ENCODE results near the gene ANKRD63.
A peak's percentile ranks its signal among the peaks of the same experiment; 100 is the strongest.

ANKRD63 gene

DNA sequence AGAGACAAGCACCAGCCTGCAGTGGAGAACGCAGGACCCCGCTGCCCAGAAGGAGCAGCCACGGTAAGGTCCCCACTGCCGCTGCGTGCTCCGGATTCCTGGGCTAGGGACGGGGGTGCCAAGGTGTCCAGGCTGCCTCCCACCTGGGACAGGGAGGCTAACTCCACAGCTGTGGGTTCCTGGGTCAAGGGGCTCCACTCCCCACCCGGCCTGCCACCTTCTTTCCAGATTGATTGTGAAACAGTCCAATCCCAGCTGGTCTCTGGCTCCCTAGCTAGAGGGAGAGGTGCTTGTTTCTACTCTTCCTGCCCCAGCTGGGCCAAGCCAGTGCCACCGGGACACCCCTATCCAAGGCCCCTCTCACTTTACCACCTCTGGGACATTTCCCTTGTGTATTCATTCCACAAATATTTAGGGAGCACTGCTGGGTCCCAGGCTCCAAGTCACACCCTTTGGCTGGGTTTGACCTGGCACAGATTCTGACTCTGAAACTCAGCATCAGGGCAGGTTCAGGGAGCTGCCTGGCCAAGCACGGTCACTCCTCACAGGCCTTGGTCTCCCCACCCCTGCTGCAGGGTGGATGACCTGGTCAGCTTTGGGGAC, 42.1 kb downstream of the ANKRD63 start:
- Histone ChIP-seq H3K36me3 (ENCODE audit: control insufficient read depth in 5 of 5, insufficient read depth in 5 of 5, low read length in 5 of 5) (no peaks in the 10 kb centered on the region), H3K4me1 (ENCODE audit: control insufficient read depth in 5 of 5, insufficient read depth in 5 of 5, low read length in 5 of 5) (peaks cover 0 to 12% (median 9%) of the 10 kb centered on the region in 5 donors)

DNA sequence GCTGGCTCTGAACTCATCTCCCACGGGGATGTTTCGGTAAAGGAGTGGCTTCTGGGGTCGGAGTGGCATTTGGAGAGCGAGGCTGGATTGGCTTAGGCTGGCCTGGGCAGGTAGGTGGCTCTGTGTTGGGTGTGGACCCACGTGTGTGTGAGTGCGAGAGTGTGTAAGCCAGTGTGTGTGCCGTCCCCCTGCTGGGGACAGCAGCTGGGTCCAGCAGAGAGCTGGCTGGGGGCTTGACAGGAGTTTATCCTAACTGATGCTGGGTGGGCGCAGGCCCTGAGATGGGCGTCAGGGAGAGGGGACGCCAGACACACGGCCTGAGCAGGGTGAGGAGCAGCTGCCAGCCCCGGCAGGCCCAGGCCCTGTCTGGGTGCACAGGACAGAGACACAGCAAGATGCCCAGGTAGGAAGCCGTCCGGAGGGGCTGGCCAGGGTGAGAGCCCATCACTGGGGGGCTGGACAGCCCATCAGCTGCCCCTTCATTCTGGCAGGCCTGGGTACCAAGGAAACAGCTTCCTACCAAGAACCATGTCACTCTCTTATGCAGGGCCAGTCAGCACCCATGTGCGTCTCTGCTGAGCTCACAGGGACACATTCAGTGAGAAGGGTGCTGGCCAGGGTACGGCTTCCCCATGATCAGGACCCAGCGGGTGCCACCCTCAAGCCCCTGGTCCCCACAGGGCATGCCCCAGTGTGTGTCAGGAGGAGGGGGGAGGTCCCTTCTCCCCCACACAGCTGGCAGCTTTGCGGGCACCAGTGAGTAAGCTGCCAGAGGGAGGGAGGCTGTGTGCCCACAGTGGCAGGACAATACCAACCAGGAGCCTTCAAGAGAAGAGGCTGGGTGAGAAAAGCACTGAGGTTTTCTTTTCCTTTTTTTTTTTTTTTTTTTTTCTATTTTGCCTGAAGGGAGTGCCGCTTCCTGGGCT, 42.9 kb downstream of the ANKRD63 start:
- no peak overlapping the region for H3K9ac ChIP-seq (ENCODE audit: low read length in 5 of 5)
- peaks cover 8 to 32% (median 23%) of the 10 kb centered on the region in 5 donors for H3K27me3 ChIP-seq (ENCODE audit: control insufficient read depth in 5 of 5, insufficient read depth in 4 of 5, low read length in 5 of 5)
- peaks cover 0 to 19% (median 9%) of the 10 kb centered on the region in 5 donors for H3K4me1 ChIP-seq (ENCODE audit: control insufficient read depth in 5 of 5, insufficient read depth in 5 of 5, low read length in 5 of 5)
- H3K4me3 ChIP-seq (ENCODE audit: low read depth in 1 of 5, low read length in 5 of 5) = no peak overlapping the region
- no peaks in the 10 kb centered on the region for H3K36me3 ChIP-seq (ENCODE audit: control insufficient read depth in 5 of 5, insufficient read depth in 5 of 5, low read length in 5 of 5)
- no peak overlapping the region for H3K27ac ChIP-seq (ENCODE audit: low read depth, low read length)
- H3K9me3 ChIP-seq (ENCODE audit: control insufficient read depth in 5 of 5, low read length in 5 of 5) = no peaks in the 10 kb centered on the region

More for the DNA sequence above, 42.1 kb downstream of the ANKRD63 start:
- H3K27me3 ChIP-seq (ENCODE audit: control insufficient read depth in 5 of 5, insufficient read depth in 4 of 5, low read length in 5 of 5) = peaks cover 8 to 32% (median 23%) of the 10 kb centered on the region in 5 donors
- H3K27ac ChIP-seq (ENCODE audit: low read depth, low read length) = no peak overlapping the region
- H3K9ac ChIP-seq (ENCODE audit: low read length in 5 of 5) = no peak overlapping the region
- H3K4me3 ChIP-seq (ENCODE audit: low read depth in 1 of 5, low read length in 5 of 5) = no peak overlapping the region
- no peaks in the 10 kb centered on the region for H3K9me3 ChIP-seq (ENCODE audit: control insufficient read depth in 5 of 5, low read length in 5 of 5)

DNA sequence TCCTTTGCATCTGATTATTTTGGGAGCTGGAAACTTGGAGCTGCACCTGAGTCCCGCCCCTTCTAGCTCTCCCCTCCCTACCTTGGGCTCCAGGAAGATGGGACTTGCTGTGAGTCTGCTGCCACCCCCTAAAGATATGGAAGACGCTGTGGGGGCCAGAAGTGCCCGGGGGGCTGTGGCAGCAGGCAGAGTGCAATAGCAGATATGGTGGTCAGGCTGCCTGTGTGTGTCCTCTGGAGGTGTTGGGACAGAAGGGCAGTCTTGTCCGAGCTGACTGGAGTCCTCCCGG, 43.5 kb downstream of the ANKRD63 start:
- H3K27ac ChIP-seq (ENCODE audit: low read depth, low read length) = no peak overlapping the region
- H3K4me3 ChIP-seq (ENCODE audit: low read depth in 1 of 5, low read length in 5 of 5) = peak overlapping the region in 3 of 5 donors; percentile 26 to 54 (median 31)
- H3K36me3 ChIP-seq (ENCODE audit: control insufficient read depth in 5 of 5, insufficient read depth in 5 of 5, low read length in 5 of 5) = no peaks in the 10 kb centered on the region
- no peaks in the 10 kb centered on the region for H3K9me3 ChIP-seq (ENCODE audit: control insufficient read depth in 5 of 5, low read length in 5 of 5)
- H3K27me3 ChIP-seq (ENCODE audit: control insufficient read depth in 5 of 5, insufficient read depth in 4 of 5, low read length in 5 of 5) = peaks cover 8 to 32% (median 23%) of the 10 kb centered on the region in 5 donors
- no peak overlapping the region for H3K9ac ChIP-seq (ENCODE audit: low read length in 5 of 5)
- peaks cover 0 to 24% (median 9%) of the 10 kb centered on the region in 5 donors for H3K4me1 ChIP-seq (ENCODE audit: control insufficient read depth in 5 of 5, insufficient read depth in 5 of 5, low read length in 5 of 5)

DNA sequence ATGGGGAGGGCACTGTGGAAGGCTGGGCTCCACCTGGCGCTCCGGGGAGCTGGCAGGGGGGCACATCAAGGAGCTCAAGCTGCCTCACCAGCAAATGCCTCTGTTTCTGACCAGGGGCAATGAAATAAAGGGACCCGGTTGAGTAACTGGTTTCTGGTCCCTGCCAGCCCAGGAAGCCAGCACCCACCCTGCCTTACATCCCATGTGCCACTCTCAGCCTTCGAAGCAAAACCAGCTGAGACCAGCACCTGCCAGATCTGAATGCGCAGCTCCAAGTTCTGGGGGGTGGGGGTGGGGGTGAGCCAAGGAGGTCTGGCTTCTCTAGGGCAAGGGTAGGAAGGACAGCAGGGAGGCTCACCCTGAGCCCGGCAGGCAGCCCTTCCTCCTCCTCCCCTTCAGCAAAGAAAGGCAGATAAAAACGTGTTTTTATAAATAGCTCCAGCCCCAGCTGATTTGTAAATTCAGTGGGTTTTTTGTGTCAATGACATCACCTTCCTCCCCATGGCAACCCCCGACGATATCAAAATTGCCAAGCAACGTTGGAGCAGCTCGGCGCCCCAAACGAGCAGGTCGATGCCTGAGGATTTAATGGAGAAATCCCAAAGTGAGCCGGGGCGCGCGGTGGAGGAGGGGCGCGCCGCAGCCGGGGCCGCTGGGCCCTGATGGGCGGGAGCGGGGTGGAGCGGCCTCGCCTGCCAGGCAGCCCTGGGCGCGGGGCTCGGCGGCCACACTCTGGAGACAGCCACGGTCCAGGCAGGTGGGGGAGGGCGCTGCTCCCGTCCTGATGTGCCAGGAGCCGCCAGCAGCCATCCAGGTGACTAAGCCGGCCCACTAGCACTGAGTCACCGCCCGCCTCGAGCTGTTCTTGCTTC, 44.1 kb downstream of the ANKRD63 start, which contains the start of gene PAK6:
TSS of gene PAK6 (plus strand) at position 532 of the 872 bp plus-strand sequence. CDS start 25,723 bp downstream, outside the sequence.
- Histone ChIP-seq H3K4me3 (ENCODE audit: low read depth in 1 of 5, low read length in 5 of 5) (peak within 1 kb of the TSS in 3 of 5 donors; percentile 26 to 54 (median 31)), H3K36me3 (ENCODE audit: control insufficient read depth in 5 of 5, insufficient read depth in 5 of 5, low read length in 5 of 5) (no peaks in the 10 kb centered on the region), H3K9ac (ENCODE audit: low read length in 5 of 5) (no peak within 1 kb of the TSS), H3K27ac (ENCODE audit: low read depth, low read length) (no peak within 1 kb of the TSS), H3K27me3 (ENCODE audit: control insufficient read depth in 5 of 5, insufficient read depth in 4 of 5, low read length in 5 of 5) (peaks cover 8 to 32% (median 23%) of the 10 kb centered on the region in 5 donors), H3K9me3 (ENCODE audit: control insufficient read depth in 5 of 5, low read length in 5 of 5) (no peaks in the 10 kb centered on the region), H3K4me1 (ENCODE audit: control insufficient read depth in 5 of 5, insufficient read depth in 5 of 5, low read length in 5 of 5) (peaks cover 0 to 29% (median 10%) of the 10 kb centered on the region in 5 donors)

DNA sequence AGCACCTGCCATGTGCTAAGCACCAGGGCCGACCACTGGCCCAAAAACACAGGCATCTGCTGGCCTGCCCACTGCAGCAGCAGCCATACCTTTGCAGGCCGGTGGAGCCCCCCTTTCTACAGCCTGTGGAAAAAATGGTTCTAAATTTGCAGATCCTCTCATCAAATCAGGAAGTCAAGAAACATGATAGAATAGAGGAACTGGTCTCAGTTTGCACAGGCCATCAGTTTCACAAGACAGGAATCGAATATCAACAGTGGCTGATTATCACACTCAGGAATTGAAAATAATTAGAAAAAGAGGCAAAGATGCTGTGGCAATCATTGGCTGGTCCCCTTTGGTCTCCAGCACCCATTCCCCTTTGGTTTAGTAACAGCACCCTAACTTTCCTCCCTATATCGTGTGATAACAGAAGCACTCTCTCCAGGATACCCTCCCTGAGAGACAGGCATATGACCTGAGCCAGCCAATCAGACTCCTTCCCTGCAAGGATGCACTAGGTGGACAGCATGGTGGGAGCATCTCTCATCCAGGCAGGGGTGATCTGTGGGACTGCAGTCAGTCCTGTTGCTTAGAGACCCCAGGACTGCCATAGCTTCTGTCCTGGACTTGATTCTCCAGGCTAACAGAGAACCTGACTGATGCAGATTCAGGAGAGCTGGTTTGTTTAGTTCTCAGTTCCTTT, 47.5 kb downstream of the ANKRD63 start:
- H3K36me3 ChIP-seq (ENCODE audit: control insufficient read depth in 5 of 5, insufficient read depth in 5 of 5, low read length in 5 of 5) = no peaks in the 10 kb centered on the region
- H3K27me3 ChIP-seq (ENCODE audit: control insufficient read depth in 5 of 5, insufficient read depth in 4 of 5, low read length in 5 of 5) = peaks cover 8 to 26% (median 17%) of the 10 kb centered on the region in 5 donors
- peaks cover 3 to 33% (median 13%) of the 10 kb centered on the region in 5 donors for H3K4me1 ChIP-seq (ENCODE audit: control insufficient read depth in 5 of 5, insufficient read depth in 5 of 5, low read length in 5 of 5)
- H3K27ac ChIP-seq (ENCODE audit: low read depth, low read length) = no peak overlapping the region
- H3K9ac ChIP-seq (ENCODE audit: low read length in 5 of 5) = no peak overlapping the region
- no peaks in the 10 kb centered on the region for H3K9me3 ChIP-seq (ENCODE audit: control insufficient read depth in 5 of 5, low read length in 5 of 5)
- no peak overlapping the region for H3K4me3 ChIP-seq (ENCODE audit: low read depth in 1 of 5, low read length in 5 of 5)

DNA sequence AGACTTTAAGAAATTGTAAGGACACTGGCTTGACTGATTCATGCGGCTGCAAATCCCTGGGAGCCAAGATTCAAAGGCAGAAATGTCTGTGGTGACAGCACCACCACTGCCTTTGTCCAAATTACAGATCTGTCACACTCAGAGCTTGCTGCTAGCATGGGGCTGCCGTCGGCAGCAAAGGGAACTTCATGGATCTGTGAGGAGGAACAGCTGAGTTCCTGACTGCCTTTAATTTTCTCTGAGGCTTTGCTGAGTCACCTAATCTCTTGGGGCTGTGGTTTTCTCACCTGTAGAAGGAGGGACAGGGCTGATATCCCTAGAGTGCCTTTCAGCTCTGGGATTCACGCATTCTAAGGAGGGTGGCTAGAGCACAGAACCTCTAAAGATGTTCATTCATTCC, 48.1 kb downstream of the ANKRD63 start:
- Histone ChIP-seq H3K9ac (ENCODE audit: low read length in 5 of 5) (no peak overlapping the region), H3K4me3 (ENCODE audit: low read depth in 1 of 5, low read length in 5 of 5) (no peak overlapping the region), H3K27ac (ENCODE audit: low read depth, low read length) (no peak overlapping the region), H3K36me3 (ENCODE audit: control insufficient read depth in 5 of 5, insufficient read depth in 5 of 5, low read length in 5 of 5) (no peaks in the 10 kb centered on the region), H3K9me3 (ENCODE audit: control insufficient read depth in 5 of 5, low read length in 5 of 5) (no peaks in the 10 kb centered on the region), H3K27me3 (ENCODE audit: control insufficient read depth in 5 of 5, insufficient read depth in 4 of 5, low read length in 5 of 5) (peaks cover 7 to 20% (median 13%) of the 10 kb centered on the region in 5 donors), H3K4me1 (ENCODE audit: control insufficient read depth in 5 of 5, insufficient read depth in 5 of 5, low read length in 5 of 5) (peaks cover 3 to 33% (median 13%) of the 10 kb centered on the region in 5 donors)

DNA sequence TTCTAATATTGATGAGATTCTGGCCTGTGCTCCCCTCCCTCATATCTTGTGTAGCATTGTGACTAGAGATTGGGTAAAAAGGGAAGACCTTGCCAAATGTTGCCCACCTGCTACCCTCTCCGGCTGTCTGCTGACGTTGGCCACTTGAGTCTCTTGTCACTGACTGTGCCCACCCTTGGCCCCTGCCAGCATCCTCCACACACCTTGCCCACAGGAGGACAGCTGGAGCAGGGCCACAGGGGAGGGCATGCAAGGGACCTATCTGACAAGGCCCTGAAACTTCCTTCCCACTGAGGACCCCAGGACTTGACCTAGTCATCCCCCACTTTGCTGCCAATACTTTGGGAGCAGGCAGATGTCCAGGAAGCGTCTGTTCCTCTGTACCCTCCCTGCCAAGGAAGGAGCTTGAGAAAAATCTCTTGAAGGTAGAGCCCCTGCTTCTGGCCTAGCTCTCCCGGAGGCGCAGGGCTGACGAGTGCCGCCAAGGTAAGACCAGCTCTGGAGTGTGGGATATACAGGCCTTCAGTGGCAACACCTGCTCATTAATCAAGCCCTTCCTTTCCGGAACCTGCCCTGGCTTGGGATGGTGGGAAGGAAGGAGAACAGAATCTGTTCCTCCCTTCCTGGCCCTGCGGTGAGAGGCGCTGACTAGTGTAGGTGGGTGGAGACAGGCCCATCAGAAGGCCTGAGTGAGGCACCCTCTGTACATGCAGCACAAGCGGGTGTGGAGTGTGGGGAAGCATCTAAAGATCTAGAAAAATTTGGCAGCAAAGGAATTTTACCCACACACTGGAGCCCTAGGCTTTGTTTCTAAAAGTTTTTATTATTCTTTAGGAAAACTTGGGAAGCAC, 48.9 kb downstream of the ANKRD63 start:
- peaks cover 3 to 25% (median 7%) of the 10 kb centered on the region in 5 donors for H3K4me1 ChIP-seq (ENCODE audit: control insufficient read depth in 5 of 5, insufficient read depth in 5 of 5, low read length in 5 of 5)
- no peak overlapping the region for H3K9ac ChIP-seq (ENCODE audit: low read length in 5 of 5)
- H3K27me3 ChIP-seq (ENCODE audit: control insufficient read depth in 5 of 5, insufficient read depth in 4 of 5, low read length in 5 of 5) = peaks cover 0 to 12% (median 5%) of the 10 kb centered on the region in 5 donors
- H3K36me3 ChIP-seq (ENCODE audit: control insufficient read depth in 5 of 5, insufficient read depth in 5 of 5, low read length in 5 of 5) = no peaks in the 10 kb centered on the region
- H3K9me3 ChIP-seq (ENCODE audit: control insufficient read depth in 5 of 5, low read length in 5 of 5) = no peaks in the 10 kb centered on the region
- H3K4me3 ChIP-seq (ENCODE audit: low read depth in 1 of 5, low read length in 5 of 5) = no peak overlapping the region
- H3K27ac ChIP-seq (ENCODE audit: low read depth, low read length) = no peak overlapping the region

DNA sequence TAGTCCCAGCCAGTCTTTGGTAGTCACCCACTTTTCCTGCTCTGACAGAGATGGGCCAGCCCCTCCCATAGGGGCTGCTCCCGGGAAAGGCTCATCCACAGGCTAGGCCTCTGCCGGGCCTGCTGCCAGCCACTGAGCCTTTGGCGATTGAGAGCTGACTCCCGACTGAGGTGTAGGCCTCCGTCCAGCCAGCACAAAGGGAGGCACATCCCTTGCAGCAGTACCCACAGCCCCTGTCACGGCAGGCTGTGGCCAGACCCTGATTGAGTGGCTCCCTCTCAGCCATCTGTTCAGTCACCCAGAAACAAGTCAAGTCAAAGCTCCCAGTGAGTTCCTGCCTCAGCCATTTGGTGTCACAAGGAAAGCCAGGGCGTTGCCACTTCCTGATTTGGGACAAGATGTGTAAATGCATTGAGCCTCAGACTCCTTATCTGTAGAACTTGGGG, 50.2 kb downstream of the ANKRD63 start:
- no peak overlapping the region for H3K4me3 ChIP-seq (ENCODE audit: low read depth in 1 of 5, low read length in 5 of 5)
- H3K27me3 ChIP-seq (ENCODE audit: control insufficient read depth in 5 of 5, insufficient read depth in 4 of 5, low read length in 5 of 5) = peaks cover 0 to under 1% (median 0%) of the 10 kb centered on the region in 5 donors
- H3K9ac ChIP-seq (ENCODE audit: low read length in 5 of 5) = no peak overlapping the region
- H3K27ac ChIP-seq (ENCODE audit: low read depth, low read length) = no peak overlapping the region
- no peaks in the 10 kb centered on the region for H3K9me3 ChIP-seq (ENCODE audit: control insufficient read depth in 5 of 5, low read length in 5 of 5)
- H3K36me3 ChIP-seq (ENCODE audit: control insufficient read depth in 5 of 5, insufficient read depth in 5 of 5, low read length in 5 of 5) = no peaks in the 10 kb centered on the region
- peaks cover 3 to 21% (median 3%) of the 10 kb centered on the region in 5 donors for H3K4me1 ChIP-seq (ENCODE audit: control insufficient read depth in 5 of 5, insufficient read depth in 5 of 5, low read length in 5 of 5)

Data from subcutaneous abdominal adipose tissue (tissue), 5 donors.